ENCODE measurements around the gene CHKB.

GRCh38 chr22:50548040-50548920 lies 34.4 kb downstream of the CHKB start:
- no peak for TF ChIP-seq SIN3A (IDR thresholded peaks at IDR 0.05; ENCODE audit: borderline replicate concordance, insufficient read depth, low read length)
- no peak for TF ChIP-seq POLR2AphosphoS5 (IDR thresholded peaks at IDR 0.05; ENCODE audit: low read depth, low read length)
- TF ChIP-seq, protein P1, sequence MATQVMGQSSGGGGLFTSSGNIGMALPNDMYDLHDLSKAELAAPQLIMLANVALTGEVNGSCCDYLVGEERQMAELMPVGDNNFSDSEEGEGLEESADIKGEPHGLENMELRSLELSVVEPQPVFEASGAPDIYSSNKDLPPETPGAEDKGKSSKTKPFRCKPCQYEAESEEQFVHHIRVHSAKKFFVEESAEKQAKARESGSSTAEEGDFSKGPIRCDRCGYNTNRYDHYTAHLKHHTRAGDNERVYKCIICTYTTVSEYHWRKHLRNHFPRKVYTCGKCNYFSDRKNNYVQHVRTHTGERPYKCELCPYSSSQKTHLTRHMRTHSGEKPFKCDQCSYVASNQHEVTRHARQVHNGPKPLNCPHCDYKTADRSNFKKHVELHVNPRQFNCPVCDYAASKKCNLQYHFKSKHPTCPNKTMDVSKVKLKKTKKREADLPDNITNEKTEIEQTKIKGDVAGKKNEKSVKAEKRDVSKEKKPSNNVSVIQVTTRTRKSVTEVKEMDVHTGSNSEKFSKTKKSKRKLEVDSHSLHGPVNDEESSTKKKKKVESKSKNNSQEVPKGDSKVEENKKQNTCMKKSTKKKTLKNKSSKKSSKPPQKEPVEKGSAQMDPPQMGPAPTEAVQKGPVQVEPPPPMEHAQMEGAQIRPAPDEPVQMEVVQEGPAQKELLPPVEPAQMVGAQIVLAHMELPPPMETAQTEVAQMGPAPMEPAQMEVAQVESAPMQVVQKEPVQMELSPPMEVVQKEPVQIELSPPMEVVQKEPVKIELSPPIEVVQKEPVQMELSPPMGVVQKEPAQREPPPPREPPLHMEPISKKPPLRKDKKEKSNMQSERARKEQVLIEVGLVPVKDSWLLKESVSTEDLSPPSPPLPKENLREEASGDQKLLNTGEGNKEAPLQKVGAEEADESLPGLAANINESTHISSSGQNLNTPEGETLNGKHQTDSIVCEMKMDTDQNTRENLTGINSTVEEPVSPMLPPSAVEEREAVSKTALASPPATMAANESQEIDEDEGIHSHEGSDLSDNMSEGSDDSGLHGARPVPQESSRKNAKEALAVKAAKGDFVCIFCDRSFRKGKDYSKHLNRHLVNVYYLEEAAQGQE (IDR thresholded peaks at IDR 0.05; ENCODE audit: insufficient read depth in 1 of 2, low read depth in 2 of 2, low read length in 2 of 2): no peak
- no peak for TF ChIP-seq TAF1 (IDR thresholded peaks at IDR 0.05; ENCODE audit: borderline replicate concordance, insufficient read depth, low read length)
- TF ChIP-seq FOXP2 (optimal IDR thresholded peaks at IDR 0.05; ENCODE audit: borderline replicate concordance, extremely low read depth, extremely low read length, insufficient read depth): no peak
